PC-3 (cell line): ENCODE measurements around the gene TGFBI. TPM values are rescaled to one million over a fixed set of nuclear protein-coding genes. Genes with fewer than 3 reads are reported as not detected.

ENCODE experiments used
- ATAC-seq: fragments of 200-7000 bp; cut with Tn5 transposase; 2 replicates; pipeline ENCODE4 v1.9.1; 2020; ENCODE audit warnings: mild to moderate bottlenecking, moderate library complexity
- BruUV-seq: library from RNA; stranded (reverse); fragments of 400-500 nt; replicated peaks from 2 replicates; lab custom pipeline; 2021; lab: Mats Ljungman, UMichigan
- CTCF ChIA-PET: fragments of 300-600 bp; sonication (Branson Sonifier 250); formaldehyde crosslinking; loops from one replicate; lab custom pipeline; 2022; ENCODE audit warnings: antibody characterized with exemption; lab: Charles Lee
- POLR2A ChIA-PET: fragments of 300-600 bp; sonication (Branson Sonifier 250); formaldehyde crosslinking; loops from one replicate; lab custom pipeline; 2022; ENCODE audit warnings: antibody characterized with exemption; ENCODE audit not compliant: unreplicated experiment; lab: Charles Lee
- DNase-seq: peaks from one replicate; pipeline ENCODE4 v3.0.0-alpha.2; 2015
- H2AFZ ChIP-seq: fragments of 300-600 bp; sonication (generic); 2 replicates; pipeline ENCODE4 v1.6.0; 2016; ENCODE audit warnings: antibody characterized with exemption, low read length
- H3F3A ChIP-seq: fragments of 300-600 bp; sonication (generic); one replicate; pipeline ENCODE4 v1.6.0; 2017; ENCODE audit warnings: antibody characterized with exemption, low read length, control low read depth, mild to moderate bottlenecking; ENCODE audit not compliant: unreplicated experiment
- H3K27ac ChIP-seq: fragments of 300-600 bp; sonication (generic); 2 replicates; pipeline ENCODE4 v1.5.1; 2016; ENCODE audit warnings: mild to moderate bottlenecking, low read length
- H3K27me3 ChIP-seq: fragments of 300-600 bp; sonication (generic); 2 replicates; pipeline ENCODE4 v1.6.1; 2016; ENCODE audit warnings: low read length, mixed read lengths
- H3K36me3 ChIP-seq: fragments of 300-600 bp; sonication (generic); 2 replicates; pipeline ENCODE4 v1.6.1; 2016; ENCODE audit warnings: low read depth, mixed run types, low read length, mixed read lengths
- H3K4me1 ChIP-seq: fragments of 300-600 bp; sonication (generic); 2 replicates; pipeline ENCODE4 v1.5.1; 2016; ENCODE audit warnings: low read length; ENCODE audit not compliant: insufficient read depth
- H3K4me2 ChIP-seq: fragments of 300-600 bp; sonication (generic); 2 replicates; pipeline ENCODE4 v1.6.0; 2016; ENCODE audit warnings: low read length
- H3K4me3 ChIP-seq: fragments of 300-600 bp; sonication (generic); 2 replicates; pipeline ENCODE4 v1.5.1; 2016; ENCODE audit warnings: mild to moderate bottlenecking, low read length, mixed read lengths
- H3K79me2 ChIP-seq: fragments of 300-600 bp; sonication (generic); 2 replicates; pipeline ENCODE4 v1.6.1; 2017; ENCODE audit warnings: low read length, mixed read lengths
- H3K9ac ChIP-seq: fragments of 300-600 bp; sonication (generic); 2 replicates; pipeline ENCODE4 v1.6.0; 2016; ENCODE audit warnings: mild to moderate bottlenecking, low read length
- H3K9me2 ChIP-seq: fragments of 300-600 bp; sonication (generic); replicated peaks from 2 replicates; pipeline ENCODE4 v1.6.1; 2016; ENCODE audit warnings: mixed run types, low read length, mixed read lengths
- H3K9me3 ChIP-seq: fragments of 300-600 bp; sonication (generic); 2 replicates; pipeline ENCODE4 v1.6.1; 2016; ENCODE audit warnings: low read length, mixed read lengths
- H4K20me1 ChIP-seq: fragments of 300-600 bp; sonication (generic); 2 replicates; pipeline ENCODE4 v1.6.1; 2016; ENCODE audit warnings: low read length, mixed read lengths
- EZH2 ChIP-seq: fragments of 300-600 bp; sonication (generic); IDR thresholded peaks from one replicate; pipeline ENCODE4 v1.6.1; 2017; ENCODE audit warnings: antibody characterized with exemption, mild to moderate bottlenecking, low read length; ENCODE audit not compliant: unreplicated experiment
- EZH2phosphoT487 ChIP-seq: fragments of 300-600 bp; sonication (generic); IDR thresholded peaks from 2 replicates; pipeline ENCODE4 v1.6.1; 2018; ENCODE audit warnings: mild to moderate bottlenecking, antibody characterized with exemption, low read length, borderline replicate concordance
- intact Hi-C: fragments of 100-400 bp; cut with micrococcal nuclease; formaldehyde crosslinking; loops from 2 replicates; pipeline ENCODE4 v1.9.0; 2023
- total RNA-seq: library from RNA; depleted of rRNA; stranded (reverse); fragments of >200 nt; gene quantifications from 2 replicates; pipeline ENCODE4 v1.2.3, GENCODE V29; 2014
- TF ChIP-seq, protein P1 (sequence below): fragments of 300-600 bp; sonication (generic); conservative IDR thresholded peaks from 2 replicates; pipeline ENCODE4 v1.5.1; 2017; ENCODE audit warnings: antibody characterized with exemption, low read depth, mild to moderate bottlenecking, low read length

Gene TGFBI
- total RNA-seq, 1 experiment from 2014 or later: 4.8 TPM

DNA sequence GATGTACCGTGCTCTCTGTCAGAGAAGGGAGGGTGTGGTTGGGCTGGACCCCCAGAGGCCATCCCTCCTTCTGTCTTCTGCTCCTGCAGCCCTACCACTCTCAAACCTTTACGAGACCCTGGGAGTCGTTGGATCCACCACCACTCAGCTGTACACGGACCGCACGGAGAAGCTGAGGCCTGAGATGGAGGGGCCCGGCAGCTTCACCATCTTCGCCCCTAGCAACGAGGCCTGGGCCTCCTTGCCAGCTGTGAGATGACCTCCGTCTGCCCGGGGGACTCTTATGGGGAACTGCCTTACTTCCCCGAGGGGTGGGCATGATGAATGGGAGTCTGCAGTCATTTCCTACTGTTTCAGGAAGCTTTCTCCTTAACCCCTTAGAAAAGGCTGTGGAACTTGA lies 17.5 kb downstream of the TGFBI start:
- Histone ChIP-seq H3K9me2 (no peaks in the 10 kb centered on the region), H3K79me2 (no peaks in the 10 kb centered on the region), H3K9me3 (no peaks in the 10 kb centered on the region), H3K27ac (no peak overlapping the region), H3F3A (no peaks in the 10 kb centered on the region), H3K27me3 (no peaks in the 10 kb centered on the region), H3K4me1 (peaks cover 26% of the 10 kb centered on the region), H4K20me1 (no peaks in the 10 kb centered on the region), H3K4me3 (no peak overlapping the region), H2AFZ (no peak overlapping the region), H3K9ac (no peak overlapping the region), H3K36me3 (no peaks in the 10 kb centered on the region), H3K4me2 (no peak overlapping the region)
- no TSS peak for BruUV-seq
- POLR2A ChIA-PET: no interaction called here
- intact Hi-C loops: no loop called here
- CTCF ChIA-PET: no interaction called here
- DNase-seq: no peak
- no peak for ATAC-seq
- TF ChIP-seq EZH2 (no peak), EZH2phosphoT487 (no peak)
- TF ChIP-seq, protein P1, sequence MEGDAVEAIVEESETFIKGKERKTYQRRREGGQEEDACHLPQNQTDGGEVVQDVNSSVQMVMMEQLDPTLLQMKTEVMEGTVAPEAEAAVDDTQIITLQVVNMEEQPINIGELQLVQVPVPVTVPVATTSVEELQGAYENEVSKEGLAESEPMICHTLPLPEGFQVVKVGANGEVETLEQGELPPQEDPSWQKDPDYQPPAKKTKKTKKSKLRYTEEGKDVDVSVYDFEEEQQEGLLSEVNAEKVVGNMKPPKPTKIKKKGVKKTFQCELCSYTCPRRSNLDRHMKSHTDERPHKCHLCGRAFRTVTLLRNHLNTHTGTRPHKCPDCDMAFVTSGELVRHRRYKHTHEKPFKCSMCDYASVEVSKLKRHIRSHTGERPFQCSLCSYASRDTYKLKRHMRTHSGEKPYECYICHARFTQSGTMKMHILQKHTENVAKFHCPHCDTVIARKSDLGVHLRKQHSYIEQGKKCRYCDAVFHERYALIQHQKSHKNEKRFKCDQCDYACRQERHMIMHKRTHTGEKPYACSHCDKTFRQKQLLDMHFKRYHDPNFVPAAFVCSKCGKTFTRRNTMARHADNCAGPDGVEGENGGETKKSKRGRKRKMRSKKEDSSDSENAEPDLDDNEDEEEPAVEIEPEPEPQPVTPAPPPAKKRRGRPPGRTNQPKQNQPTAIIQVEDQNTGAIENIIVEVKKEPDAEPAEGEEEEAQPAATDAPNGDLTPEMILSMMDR: no peak

DNA sequence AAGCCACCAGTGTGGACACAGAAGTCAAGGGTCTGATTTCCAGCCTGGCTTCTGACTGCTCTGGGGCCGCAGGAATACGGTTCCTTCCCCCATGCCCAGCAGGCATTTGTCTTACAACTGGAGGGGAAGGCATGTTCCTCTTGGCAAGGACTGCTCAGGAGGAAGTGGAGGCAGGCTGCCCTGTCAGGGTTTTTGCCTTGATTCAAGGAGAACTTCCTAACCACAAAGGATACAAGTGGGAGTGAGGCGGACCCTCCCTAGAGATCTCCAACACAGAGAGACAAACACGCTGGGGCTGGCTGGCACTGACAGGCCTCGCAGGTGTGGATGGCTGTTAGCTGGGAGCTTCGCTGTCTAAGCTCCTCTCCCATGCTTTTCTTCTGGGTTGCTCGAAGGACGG lies 19.1 kb downstream of the TGFBI start:
- BruUV-seq: no TSS peak
- Histone ChIP-seq H3K79me2 (no peaks in the 10 kb centered on the region), H3K9me3 (no peaks in the 10 kb centered on the region), H3K9ac (no peak overlapping the region), H3K9me2 (no peaks in the 10 kb centered on the region), H3K4me1 (peaks cover 14% of the 10 kb centered on the region), H3K4me2 (no peak overlapping the region), H3K27me3 (no peaks in the 10 kb centered on the region), H3K27ac (no peak overlapping the region), H2AFZ (no peak overlapping the region), H4K20me1 (no peaks in the 10 kb centered on the region), H3K36me3 (no peaks in the 10 kb centered on the region), H3F3A (no peaks in the 10 kb centered on the region), H3K4me3 (no peak overlapping the region)
- TF ChIP-seq, protein P1: no peak
- no peak for TF ChIP-seq EZH2
- TF ChIP-seq EZH2phosphoT487: no peak
- no peak for ATAC-seq
- intact Hi-C loops: no loop called here
- ChIA-PET POLR2A (no interaction called here), CTCF (no interaction called here)
- DNase-seq: no peak

DNA sequence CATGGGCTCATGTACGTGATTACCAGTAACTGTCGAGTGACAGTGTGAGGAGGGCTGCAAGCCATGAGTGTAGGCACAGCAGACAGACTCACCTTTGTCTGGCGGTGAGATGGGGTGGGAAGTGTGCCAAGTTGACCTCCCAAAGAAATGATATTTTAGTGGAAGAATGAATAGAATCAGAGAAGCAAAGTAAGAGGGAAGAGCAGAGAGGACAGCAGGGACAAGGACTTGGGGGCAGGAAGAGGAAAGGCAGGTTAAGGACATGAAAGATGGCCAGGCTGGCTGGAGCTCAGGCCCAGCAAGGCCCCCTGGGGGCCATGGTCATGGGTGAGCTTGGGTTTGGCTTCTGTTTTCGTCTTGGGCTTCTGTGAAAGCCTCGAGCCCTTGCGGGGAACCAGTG lies 20.2 kb downstream of the TGFBI start:
- DNase-seq (no peak), ATAC-seq (no peak)
- Histone ChIP-seq H3K4me2 (no peak overlapping the region), H2AFZ (no peak overlapping the region), H3K79me2 (no peaks in the 10 kb centered on the region), H3K27ac (no peak overlapping the region), H3K4me3 (no peak overlapping the region), H3K36me3 (no peaks in the 10 kb centered on the region), H3K9me3 (no peaks in the 10 kb centered on the region), H3K4me1 (peaks cover 15% of the 10 kb centered on the region), H3K9me2 (no peaks in the 10 kb centered on the region), H3K27me3 (no peaks in the 10 kb centered on the region), H3K9ac (no peak overlapping the region), H4K20me1 (no peaks in the 10 kb centered on the region), H3F3A (no peaks in the 10 kb centered on the region)
- BruUV-seq: no TSS peak
- intact Hi-C loops: no loop called here
- POLR2A ChIA-PET: no interaction called here
- TF ChIP-seq EZH2phosphoT487 (no peak), EZH2 (no peak)
- TF ChIP-seq, protein P1: no peak
- CTCF ChIA-PET: no interaction called here
